ENCODE data around the gene BCCIP. TPM values are rescaled to one million over a fixed set of nuclear protein-coding genes. Genes with fewer than 3 reads are reported as not detected.

Gene BCCIP
- total and polyA plus RNA-seq, 2 of the 8 experiments (the other 6 are each of a cell fraction or from before 2014, with no cell fraction given), result 33.9 to 120 TPM

- Histone ChIP-seq H3K23me2 (ENCODE audit: low read depth, low read length) (no peaks in the 10 kb centered on the region), H3K79me2 (ENCODE audit: control insufficient read depth in 1 of 2, insufficient read depth in 2 of 2, low read length in 2 of 2) (no peaks in the 10 kb centered on the region), H3K9me3 (ENCODE audit: insufficient read depth in 2 of 2, low read depth in 1 of 2, low read length in 1 of 2) (no peaks in the 10 kb centered on the region), H3K18ac (ENCODE audit: extremely low read depth, low read length) (no peak overlapping the region), H4K5ac (ENCODE audit: insufficient read length, low read depth, low read length) (no peak overlapping the region), H4K91ac (replicated peaks; ENCODE audit: insufficient read length, low read length) (no peak overlapping the region), H4K8ac (ENCODE audit: extremely low read depth, insufficient read depth, low read length) (no peak overlapping the region), H3K23ac (ENCODE audit: insufficient read length) (no peak overlapping the region), H2AFZ (ENCODE audit: low read length) (no peak overlapping the region), H3K27me3 (replicated peaks in 1 of 4; ENCODE audit: control insufficient read depth in 3 of 4, extremely low read depth in 1 of 4, insufficient read depth in 3 of 4, low read length in 3 of 4) (no peaks in the 10 kb centered on the region), H3K4me1 (replicated peaks in 1 of 4; ENCODE audit: control insufficient read depth in 3 of 4, insufficient read depth in 4 of 4, low read length in 3 of 4) (peaks cover 0 to 5% (median 0%) of the 10 kb centered on the region in 4 experiments; a peak in 1 of 7 replicates), H2BK15ac (ENCODE audit: low read length) (no peak overlapping the region), H3K56ac (replicated peaks; ENCODE audit: insufficient read length, low read depth, low read length) (no peak overlapping the region), H2BK20ac (ENCODE audit: low read length) (no peak overlapping the region), H3K27ac (ENCODE audit: low read depth, low read length) (no peak overlapping the region), H3K36me3 (ENCODE audit: control insufficient read depth in 2 of 4, insufficient read depth in 4 of 4, low read length in 3 of 4) (peaks cover 2 to 27% (median 14%) of the 10 kb centered on the region in 4 experiments; a peak in 7 of 8 replicates), H3K4ac (replicated peaks; ENCODE audit: insufficient read length, low read depth, low read length) (no peak overlapping the region), H3K4me3 (ENCODE audit: extremely low read depth in 1 of 4, insufficient read depth in 2 of 4, low read depth in 3 of 4, low read length in 4 of 4) (no peak overlapping the region), H2BK120ac (replicated peaks; ENCODE audit: low read depth, low read length) (no peak overlapping the region), H2BK12ac (ENCODE audit: low read depth, low read length) (no peak overlapping the region), H3K79me1 (ENCODE audit: low read depth, low read length) (no peaks in the 10 kb centered on the region), H2BK5ac (ENCODE audit: low read depth, low read length) (no peak overlapping the region), H3K4me2 (ENCODE audit: insufficient read depth in 1 of 2, low read depth in 2 of 2, low read length in 2 of 2) (no peak overlapping the region), H2AK5ac (ENCODE audit: low read depth, low read length) (no peak overlapping the region), H4K20me1 (replicated peaks in 1 of 2; ENCODE audit: control insufficient read depth in 1 of 2, insufficient read depth in 2 of 2, low read length in 2 of 2) (peaks cover 2 to 3% of the 10 kb centered on the region in 2 experiments), H3K9ac (replicated peaks in 1 of 4; ENCODE audit: extremely low read depth in 1 of 4, low read depth in 3 of 4, low read length in 3 of 4) (no peak overlapping the region), H3K14ac (ENCODE audit: insufficient read length) (no peak overlapping the region)
- no peak for FAIRE-seq
- CTCF ChIA-PET (ENCODE audit: partially characterized antibody), result no interaction called here
- WGBS, 2 experiments (ENCODE audit: extremely low coverage in 1 of 2, insufficient coverage in 1 of 2, insufficient read length in 1 of 2, insufficient replicate concordance in 2 of 2, low coverage in 1 of 2, low lambda C conversion rate in 2 of 2, missing lambda C conversion rate in 1 of 2), result 82% methylated on average over 5 of the region's 5 CpGs; no CpG with 5 or more reads in 1 of the 2 experiments
- POLR2A ChIA-PET (ENCODE audit: partially characterized antibody), result interaction anchor here (1.5 kb wide), 1 partner anchor 8 kb away, joined by 4 read pairs; no protein-coding TSS in a partner anchor
- no peak for DNase-seq (ENCODE audit: low read depth in 1 of 2, low spot score in 2 of 2)
- TF ChIP-seq SUZ12 (IDR thresholded peaks at IDR 0.05; ENCODE audit: low read length), result no peak
- no peak for TF ChIP-seq MAX (IDR thresholded peaks at IDR 0.05)
- no peak for TF ChIP-seq POLR2AphosphoS5 (IDR thresholded peaks at IDR 0.05; ENCODE audit: low read depth, low read length)
- TF ChIP-seq TEAD4 (IDR thresholded peaks at IDR 0.05; ENCODE audit: low read depth, low read length), result no peak
- no peak for TF ChIP-seq GABPA (IDR thresholded peaks at IDR 0.05; ENCODE audit: borderline replicate concordance, insufficient read depth, low read length)
- no peak for TF ChIP-seq RNF2 (IDR thresholded peaks at IDR 0.05; ENCODE audit: borderline replicate concordance, low read depth, low read length, missing control alignments, poor library complexity, severe bottlenecking)
- no peak for TF ChIP-seq TAF7 (optimal IDR thresholded peaks at IDR 0.05; ENCODE audit: borderline replicate concordance, low read depth, low read length)
- TF ChIP-seq SIX5 (IDR thresholded peaks at IDR 0.05; ENCODE audit: low read depth, low read length), result no peak
- no peak for TF ChIP-seq KDM1A (IDR thresholded peaks at IDR 0.05; ENCODE audit: borderline replicate concordance, low read length)
- no peak for TF ChIP-seq BRCA1 (IDR thresholded peaks at IDR 0.05; ENCODE audit: low read depth, low read length)
- no peak for TF ChIP-seq FOSL1 (IDR thresholded peaks at IDR 0.05; ENCODE audit: insufficient read depth, low read depth, low read length)
Observed at GRCh38 chr10:125802131-125802530, 21.2 kb upstream of the BCCIP start.

Data from H1 (cell line).